H4 (cell line): ENCODE results near the gene TOM1L2. TPM values are rescaled to one million over a fixed set of nuclear protein-coding genes. Genes with fewer than 3 reads are reported as not detected.
"Not testable (repeated sequence)": the region's sequence is repeated elsewhere in the genome, so short reads cannot be mapped to it uniquely, and the experiment has no call there.

ENCODE experiments used
- DNase-seq: peaks from one replicate; pipeline ENCODE4 v3.0.0-alpha.2; 2015; ENCODE audit warnings: low spot score
- total RNA-seq: library from RNA; depleted of rRNA; stranded (reverse); fragments of >200 nt; shearing (Covaris generic); gene quantifications from 2 replicates; pipeline ENCODE4 v1.2.3, GENCODE V29; 2014

The TOM1L2 gene
- total RNA-seq, 1 experiment from 2014 or later = 13.4 TPM

- peak; percentile 86 for DNase-seq
These were observed 152.6 kb downstream of the TOM1L2 start for GRCh38 chr17:17819561-17819995.

GRCh38 chr17:17819111-17819510, 153.1 kb downstream of the TOM1L2 start:
- DNase-seq = no peak

- no peak for DNase-seq
These were observed 154.1 kb downstream of the TOM1L2 start for GRCh38 chr17:17818088-17818526.

- no peak for DNase-seq
These were observed 154.7 kb downstream of the TOM1L2 start for GRCh38 chr17:17817552-17817947.

- DNase-seq = no peak
These were observed 155.2 kb downstream of the TOM1L2 start for GRCh38 chr17:17816831-17817551.

GRCh38 chr17:17816240-17816814, 155.9 kb downstream of the TOM1L2 start:
- no peak for DNase-seq

DNA sequence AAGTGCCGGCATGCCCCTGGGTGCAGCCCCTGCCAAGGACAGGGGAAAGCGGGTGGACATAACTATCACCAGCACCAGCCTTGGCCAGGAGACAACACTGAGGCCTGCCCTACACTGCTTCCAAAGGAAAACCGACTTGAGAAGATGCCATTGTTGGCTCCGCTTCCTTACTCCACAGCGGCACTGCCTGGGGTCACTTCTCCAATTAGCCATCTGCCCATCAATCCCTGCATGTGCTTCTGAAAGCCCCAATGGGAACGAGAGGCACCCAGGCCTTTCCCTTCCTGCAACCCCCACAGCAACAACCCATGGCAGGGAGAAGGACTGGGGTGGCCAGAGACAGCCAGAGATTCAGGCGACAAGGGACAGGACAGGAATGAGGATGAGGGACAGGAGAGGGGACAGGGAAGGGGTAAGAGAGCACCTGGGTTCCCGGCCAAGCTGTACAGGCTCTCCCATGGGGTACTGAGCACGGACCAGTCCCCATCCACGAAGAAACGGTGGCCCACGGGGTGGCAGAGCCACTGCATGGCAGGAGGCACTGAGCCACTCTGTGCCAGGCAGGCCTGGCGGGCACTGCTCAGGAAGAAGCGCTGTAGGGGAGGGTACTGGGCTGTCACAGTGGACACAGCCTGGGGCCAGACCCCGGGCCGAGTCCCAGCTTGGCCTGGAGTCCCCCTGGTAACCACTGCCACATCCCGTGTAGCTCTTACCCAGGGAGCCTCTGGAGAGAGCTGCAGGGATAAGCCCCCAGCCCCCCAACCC, 156.6 kb downstream of the TOM1L2 start:
- no peak for DNase-seq

GRCh38 chr17:17815062-17815406, 157.2 kb downstream of the TOM1L2 start:
- DNase-seq = no peak

- DNase-seq = no peak
These were observed 157.8 kb downstream of the TOM1L2 start for GRCh38 chr17:17814162-17815061.

DNA sequence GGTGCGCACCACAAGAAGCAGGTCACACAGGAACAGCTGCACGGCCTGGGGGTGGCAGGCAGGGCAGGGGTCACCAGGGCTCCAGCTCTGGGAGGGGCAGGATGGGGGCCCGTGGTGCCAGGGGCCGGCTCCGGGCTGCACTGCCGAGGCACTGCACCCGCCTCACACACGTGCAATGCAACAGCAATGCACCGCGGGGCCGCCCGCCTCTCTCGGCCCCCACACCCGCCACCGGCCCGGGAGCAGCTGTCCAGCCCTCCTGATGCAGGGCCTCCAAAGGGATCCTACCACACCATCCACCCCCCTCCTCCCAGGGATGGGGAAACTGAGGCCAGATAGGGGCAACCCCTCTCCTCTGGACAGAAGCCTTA, 158.5 kb downstream of the TOM1L2 start:
- no peak for DNase-seq

- DNase-seq = no peak
These were observed 159.0 kb downstream of the TOM1L2 start for GRCh38 chr17:17813055-17813724.

DNA sequence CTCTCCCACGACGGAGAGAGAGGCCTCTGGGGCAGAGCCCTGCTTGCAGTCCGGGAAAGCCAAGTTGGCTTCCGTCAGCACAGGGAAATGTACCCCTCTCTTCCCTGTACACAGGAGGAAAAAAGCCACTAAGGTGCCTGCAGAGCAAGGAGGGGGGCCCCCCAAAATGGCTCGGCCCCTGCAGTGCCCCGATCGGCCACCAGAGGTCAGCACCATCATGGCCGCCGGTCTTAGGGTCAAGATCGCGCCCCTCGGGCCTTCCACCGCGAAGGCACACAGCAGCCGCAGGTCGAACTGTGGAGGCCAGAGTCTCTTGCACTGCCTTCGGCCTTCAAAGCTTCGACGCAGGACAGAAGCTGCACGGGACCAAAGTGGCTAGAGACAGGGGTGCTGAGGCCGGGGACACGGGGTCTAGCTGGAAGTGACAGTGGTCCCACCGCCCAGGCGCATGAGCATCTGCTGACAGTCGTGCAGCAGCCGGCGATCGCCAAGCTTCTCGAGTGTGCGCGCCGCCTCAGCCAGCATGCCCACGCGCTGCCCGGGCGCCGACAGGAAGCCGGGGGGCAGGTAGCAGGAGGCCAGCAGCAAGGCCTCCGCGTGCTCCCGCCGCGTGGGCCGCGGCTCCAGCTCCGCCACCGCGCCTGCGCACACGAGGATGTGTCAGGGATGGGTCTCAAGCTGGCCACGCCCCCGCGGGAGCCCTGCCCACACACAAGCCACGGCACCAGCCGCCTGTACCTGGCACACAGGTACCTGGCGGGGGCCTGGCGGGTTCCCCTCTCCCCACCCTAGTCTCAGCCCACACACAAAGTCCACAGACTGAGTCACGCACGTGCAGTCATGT, 159.8 kb downstream of the TOM1L2 start:
- DNase-seq = no peak

DNA sequence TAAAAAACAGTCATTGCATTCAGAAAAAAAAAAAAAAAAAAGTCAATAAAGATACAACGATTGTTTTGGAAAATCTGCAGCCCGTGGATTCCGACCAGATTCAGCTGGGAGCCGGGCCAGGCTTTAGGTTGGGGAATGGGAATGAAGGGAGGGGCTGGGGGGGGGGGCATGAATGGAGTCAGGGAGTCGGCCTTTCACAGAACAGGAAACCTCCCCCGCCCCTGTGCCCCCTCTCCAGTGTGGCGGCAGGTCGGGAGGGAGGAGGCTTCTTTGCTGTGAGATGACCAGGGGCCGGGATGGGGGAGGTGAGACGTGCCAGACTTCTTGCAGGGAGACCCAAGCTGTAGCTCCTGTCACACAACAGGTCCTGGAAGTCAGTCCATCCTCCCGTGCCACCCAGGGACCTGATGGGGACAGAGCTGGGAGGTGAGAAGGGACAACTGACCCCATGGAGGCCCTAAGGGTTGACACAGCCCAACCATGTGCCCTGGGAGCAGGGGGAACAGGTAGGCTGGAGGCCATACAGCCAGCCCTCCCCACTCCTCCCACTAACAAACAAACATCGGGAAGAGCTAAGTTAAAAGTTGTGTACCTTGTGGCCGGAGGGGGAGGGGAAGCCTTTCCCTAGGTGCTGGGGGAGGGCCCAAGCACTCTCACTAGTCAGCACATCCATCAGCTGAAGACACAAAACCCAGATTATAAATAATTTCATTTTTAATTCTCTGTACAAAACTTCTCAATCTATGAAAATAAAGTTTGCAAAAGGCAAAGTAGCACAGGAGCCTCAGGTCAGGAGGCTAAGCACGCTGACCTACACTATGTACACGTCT, 160.6 kb downstream of the TOM1L2 start:
- DNase-seq = no peak

- no peak for DNase-seq
These were observed 161.3 kb downstream of the TOM1L2 start for GRCh38 chr17:17810895-17811248.

GRCh38 chr17:17810084-17810894, 161.9 kb downstream of the TOM1L2 start:
- DNase-seq = no peak

- DNase-seq = no peak
These were observed 162.6 kb downstream of the TOM1L2 start for GRCh38 chr17:17809531-17810083.

DNA sequence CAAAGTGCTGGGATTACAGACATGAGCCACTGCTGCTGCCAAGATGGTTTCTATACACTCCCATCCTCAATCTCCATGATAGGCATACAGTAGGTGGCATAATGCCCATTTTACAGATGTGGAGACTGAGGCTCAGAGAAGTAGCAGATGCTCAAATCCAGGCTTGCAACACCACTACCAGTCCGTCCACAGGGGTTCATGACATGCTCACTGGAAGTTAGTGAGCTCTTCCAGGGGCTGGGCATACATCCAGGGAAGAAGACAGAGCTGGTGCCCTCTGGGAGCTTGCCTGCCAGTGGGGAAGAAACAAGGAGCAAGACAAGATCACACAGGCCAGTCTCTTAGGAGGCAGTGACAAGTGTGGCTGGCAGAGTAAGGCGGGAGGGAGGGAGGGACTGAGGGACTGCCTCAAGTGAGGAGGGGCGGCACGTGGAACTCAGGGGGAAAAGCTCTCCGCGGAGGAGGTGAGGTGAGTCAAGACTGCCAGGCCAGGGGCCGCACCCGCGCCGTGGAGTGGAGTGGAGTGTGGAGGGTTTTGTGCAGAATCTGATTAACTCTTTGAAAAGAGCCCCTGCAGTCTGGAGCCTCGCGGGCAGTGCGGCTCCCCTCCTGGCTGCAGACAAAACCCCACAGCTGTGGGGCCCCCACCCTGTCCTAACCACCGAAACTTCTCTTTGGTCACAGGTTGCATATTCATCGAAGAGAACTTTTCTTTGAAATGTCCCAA, 163.3 kb downstream of the TOM1L2 start:
- DNase-seq = no peak

DNA sequence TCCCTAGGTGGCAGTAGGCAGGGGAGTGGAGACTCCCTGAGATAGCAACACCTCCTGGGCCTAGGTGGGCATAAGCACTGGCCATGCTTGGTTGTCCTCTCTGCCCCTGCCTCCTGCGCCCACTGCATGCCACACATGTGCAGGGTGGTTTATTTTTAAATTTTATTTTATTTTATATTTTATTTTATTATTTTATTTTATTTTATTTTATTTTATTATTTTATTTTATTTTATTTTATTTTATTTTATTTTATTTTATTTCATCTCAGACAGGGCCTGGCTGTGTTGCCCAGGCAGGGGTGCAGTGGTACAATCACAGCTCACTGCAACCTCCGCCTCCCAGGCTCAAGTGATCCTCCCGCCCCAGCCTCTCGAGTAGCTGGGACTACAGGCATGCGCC, 164.0 kb downstream of the TOM1L2 start:
- not testable (repeated sequence) for DNase-seq
